Trophoblast cell (in vitro differentiated cells and primary cell): ENCODE measurements around the gene HLA-DMB.
"Not testable (repeated sequence)": the region's sequence is repeated elsewhere in the genome, so short reads cannot be mapped to it uniquely, and the experiment has no call there.

ENCODE experiments used
- DNase-seq, 2 donors: peaks; one replicate each; pipeline ENCODE4 v3.0.0-alpha.2; 2016
- H2AFZ ChIP-seq: 2 replicates; pipeline ENCODE4 v1.6.1; 2013; ENCODE audit warnings: low read length, moderate library complexity, mild to moderate bottlenecking; ENCODE audit not compliant: insufficient read depth, poor library complexity
- H2AK5ac ChIP-seq: 2 replicates; pipeline ENCODE4 v1.6.1; 2013; ENCODE audit warnings: mild to moderate bottlenecking, low read length
- H2BK120ac ChIP-seq: 2 replicates; pipeline ENCODE4 v1.6.1; 2013; ENCODE audit warnings: low read length, mild to moderate bottlenecking, moderate library complexity; ENCODE audit not compliant: insufficient read depth, poor library complexity
- H2BK12ac ChIP-seq: 2 replicates; pipeline ENCODE4 v1.6.1; 2013; ENCODE audit warnings: mild to moderate bottlenecking, low read length, moderate library complexity
- H2BK5ac ChIP-seq: 2 replicates; pipeline ENCODE4 v1.6.1; 2013; ENCODE audit warnings: low read length, low read depth, moderate library complexity, mild to moderate bottlenecking; ENCODE audit not compliant: poor library complexity
- H3K14ac ChIP-seq: 2 replicates; pipeline ENCODE4 v1.6.1; 2013; ENCODE audit warnings: mild to moderate bottlenecking, low read length
- H3K18ac ChIP-seq: 2 replicates; pipeline ENCODE4 v1.6.1; 2013; ENCODE audit warnings: mild to moderate bottlenecking, low read length
- H3K23ac ChIP-seq: 2 replicates; pipeline ENCODE4 v1.6.1; 2013; ENCODE audit warnings: low read length
- H3K27ac ChIP-seq: 2 replicates; pipeline ENCODE4 v1.5.1; 2013; ENCODE audit warnings: low read depth, mild to moderate bottlenecking, inconsistent platforms, low read length, moderate library complexity
- H3K27me3 ChIP-seq: 2 replicates; pipeline ENCODE4 v1.6.1; 2013; ENCODE audit warnings: inconsistent platforms, mild to moderate bottlenecking, low read length, moderate library complexity; ENCODE audit not compliant: insufficient read depth
- H3K36me3 ChIP-seq, 2 experiments: 1 replicate in 1 of 2; 2 replicates in 1 of 2; pipeline ENCODE4 v1.6.1; 2013; ENCODE audit warnings: low read length in 2 of 2, mild to moderate bottlenecking in 2 of 2, moderate library complexity in 1 of 2; ENCODE audit not compliant: insufficient read depth in 2 of 2, control insufficient read depth in 1 of 2
- H3K4ac ChIP-seq: 2 replicates; pipeline ENCODE4 v1.6.1; 2013; ENCODE audit warnings: low read depth, mild to moderate bottlenecking, low read length, moderate library complexity
- H3K4me1 ChIP-seq, 2 experiments: 1 replicate in 1 of 2; 2 replicates in 1 of 2; pipeline ENCODE4 v1.6.1; 2013; ENCODE audit warnings: low read length in 2 of 2, mild to moderate bottlenecking in 2 of 2, moderate library complexity in 1 of 2; ENCODE audit not compliant: insufficient read depth in 2 of 2, control insufficient read depth in 1 of 2
- H3K4me2 ChIP-seq: 2 replicates; pipeline ENCODE4 v1.6.1; 2013; ENCODE audit warnings: inconsistent platforms, mild to moderate bottlenecking, low read length, moderate library complexity
- H3K4me3 ChIP-seq: 2 replicates; pipeline ENCODE4 v1.5.1; 2013; ENCODE audit warnings: mild to moderate bottlenecking, low read depth, low read length, inconsistent platforms
- H3K79me1 ChIP-seq: one replicate; pipeline ENCODE4 v1.6.1; 2013; ENCODE audit warnings: low read length
- H3K79me2 ChIP-seq: 2 replicates; pipeline ENCODE4 v1.6.1; 2013; ENCODE audit warnings: low read length, mild to moderate bottlenecking; ENCODE audit not compliant: control insufficient read depth, insufficient read depth, poor library complexity
- H3K9ac ChIP-seq: 2 replicates; pipeline ENCODE4 v1.6.1; 2013; ENCODE audit warnings: mild to moderate bottlenecking, low read length
- H3K9me3 ChIP-seq: 2 replicates; pipeline ENCODE4 v1.6.1; 2013; ENCODE audit warnings: low read depth, mild to moderate bottlenecking, control low read depth, inconsistent platforms, low read length; ENCODE audit not compliant: insufficient read depth
- H4K12ac ChIP-seq: 2 replicates; pipeline ENCODE4 v1.6.1; 2013; ENCODE audit warnings: low read depth, mild to moderate bottlenecking, low read length, moderate library complexity
- H4K8ac ChIP-seq: 2 replicates; pipeline ENCODE4 v1.6.1; 2013; ENCODE audit warnings: low read depth, mild to moderate bottlenecking, low read length, moderate library complexity
- H4K91ac ChIP-seq: one replicate; pipeline ENCODE4 v1.6.1; 2013; ENCODE audit warnings: low read depth, mild to moderate bottlenecking, low read length, moderate library complexity
- WGBS: extraction: QIAGEN DNeasy Blood & Tissue Kit; methylation state at CpG from one replicate; pipeline ENCODE4 v1.1.7; 2013; ENCODE audit warnings: missing lambda C conversion rate; ENCODE audit not compliant: insufficient read length, insufficient coverage; ENCODE audit errors: extremely low coverage; 5-methylcytosine and 5-hydroxymethylcytosine counted together

HLA-DMB gene

DNA sequence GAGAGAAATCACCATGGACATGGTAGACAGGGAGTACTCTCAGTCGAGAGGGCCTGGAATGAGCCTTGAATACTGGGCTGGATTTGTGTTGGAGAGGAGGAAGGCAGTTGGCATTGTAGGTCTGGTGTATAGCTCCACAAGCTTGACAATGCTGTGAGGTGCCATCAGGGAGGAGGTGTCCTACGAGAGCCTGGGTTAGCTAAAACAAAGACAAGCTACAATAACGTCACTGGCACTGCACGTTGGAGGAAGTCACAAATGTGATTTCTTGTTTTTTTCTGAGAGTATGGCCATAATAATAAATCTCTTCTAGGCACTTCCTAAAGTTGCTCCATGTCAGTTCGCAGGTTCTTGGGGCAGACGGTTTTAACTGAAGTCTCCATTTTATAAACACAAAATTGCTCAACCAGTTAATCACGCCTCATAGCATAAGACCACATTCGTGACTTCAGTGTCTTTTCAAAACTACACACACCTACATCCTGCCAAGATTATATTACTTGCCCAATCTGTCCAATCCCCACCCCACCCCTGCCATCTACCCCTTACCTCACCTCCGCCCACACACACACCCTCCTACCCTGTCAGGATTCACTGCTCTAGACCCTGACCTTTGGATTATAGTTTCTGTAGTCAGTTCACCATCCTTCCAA is 4.4 kb upstream of the HLA-DMB start:
- Histone ChIP-seq H3K4me3 (no peak overlapping the region), H3K14ac (no peak overlapping the region), H3K79me1 (no peaks in the 10 kb centered on the region), H2AK5ac (no peak overlapping the region), H3K27ac (no peak overlapping the region), H3K79me2 (no peaks in the 10 kb centered on the region), H3K4me1 (no peaks in the 10 kb centered on the region), H4K91ac (no peak overlapping the region), H3K27me3 (no peaks in the 10 kb centered on the region), H3K9ac (no peak overlapping the region), H4K12ac (no peak overlapping the region), H3K9me3 (no peaks in the 10 kb centered on the region), H2BK5ac (no peak overlapping the region), H3K23ac (no peak overlapping the region), H2BK120ac (no peak overlapping the region), H3K18ac (no peak overlapping the region), H4K8ac (no peak overlapping the region), H3K36me3 (no peaks in the 10 kb centered on the region), H2BK12ac (no peak overlapping the region), H2AFZ (no peak overlapping the region), H3K4me2 (no peak overlapping the region), H3K4ac (no peak overlapping the region)
- 100% methylated on average over 1 of the region's 9 CpGs for WGBS
- DNase-seq: no peak

GRCh38 chr6:32943864-32944649 is 3.2 kb upstream of the HLA-DMB start:
- Histone ChIP-seq H3K18ac (no peak overlapping the region), H3K36me3 (no peaks in the 10 kb centered on the region), H3K4me1 (no peaks in the 10 kb centered on the region), H3K4me3 (no peak overlapping the region), H2BK12ac (no peak overlapping the region), H2AFZ (no peak overlapping the region), H4K91ac (no peak overlapping the region), H4K12ac (no peak overlapping the region), H2BK5ac (no peak overlapping the region), H3K79me2 (no peaks in the 10 kb centered on the region), H2AK5ac (no peak overlapping the region), H3K14ac (no peak overlapping the region), H3K9me3 (no peaks in the 10 kb centered on the region), H3K23ac (no peak overlapping the region), H3K9ac (no peak overlapping the region), H3K4ac (no peak overlapping the region), H3K27me3 (no peaks in the 10 kb centered on the region), H4K8ac (no peak overlapping the region), H3K4me2 (no peak overlapping the region), H2BK120ac (no peak overlapping the region), H3K27ac (no peak overlapping the region), H3K79me1 (no peaks in the 10 kb centered on the region)
- DNase-seq: peak in 1 of 2 donors; percentile 28
- WGBS: no CpG with 5 or more reads among the region's 4 CpGs

DNA sequence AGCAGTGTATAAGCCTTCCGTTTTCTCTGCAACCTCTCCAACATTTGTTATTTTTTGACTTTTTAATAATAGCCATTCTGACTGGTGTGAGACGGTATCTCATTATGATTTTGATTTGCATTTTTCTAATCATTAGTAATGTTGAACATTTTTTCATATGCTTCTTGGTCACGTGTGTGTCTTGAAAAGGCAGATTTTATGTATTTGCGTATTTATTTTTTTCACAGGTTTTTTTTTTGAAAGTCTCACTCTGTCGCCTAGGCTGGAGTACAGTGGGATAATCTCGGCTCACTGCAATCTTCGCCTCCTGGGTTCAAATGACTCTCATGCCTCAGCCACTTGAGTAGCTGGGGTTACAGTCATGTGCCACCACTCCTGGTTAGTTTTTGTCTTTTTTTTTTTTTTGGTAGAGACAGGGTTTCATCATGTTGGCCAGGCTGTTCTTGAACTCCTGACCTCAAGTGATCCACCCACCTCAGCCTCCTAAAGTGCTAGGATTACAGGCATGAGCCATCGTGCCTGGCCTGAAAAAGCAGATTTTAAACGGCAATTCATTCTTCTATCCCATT is 1.8 kb upstream of the HLA-DMB start:
- H4K12ac ChIP-seq, H3K9ac ChIP-seq, H3K18ac ChIP-seq, H2BK120ac ChIP-seq, H3K14ac ChIP-seq, H3K36me3 ChIP-seq, H3K4me3 ChIP-seq, DNase-seq, H2BK12ac ChIP-seq, H3K4me2 ChIP-seq, H2BK5ac ChIP-seq, H3K4me1 ChIP-seq, H3K27ac ChIP-seq, H2AFZ ChIP-seq, H3K27me3 ChIP-seq, H3K79me2 ChIP-seq, H4K91ac ChIP-seq, H3K23ac ChIP-seq, H3K4ac ChIP-seq, H4K8ac ChIP-seq, H2AK5ac ChIP-seq, H3K9me3 ChIP-seq, H3K79me1 ChIP-seq: not testable (repeated sequence)
- WGBS: no CpG with 5 or more reads among the region's 9 CpGs

DNA sequence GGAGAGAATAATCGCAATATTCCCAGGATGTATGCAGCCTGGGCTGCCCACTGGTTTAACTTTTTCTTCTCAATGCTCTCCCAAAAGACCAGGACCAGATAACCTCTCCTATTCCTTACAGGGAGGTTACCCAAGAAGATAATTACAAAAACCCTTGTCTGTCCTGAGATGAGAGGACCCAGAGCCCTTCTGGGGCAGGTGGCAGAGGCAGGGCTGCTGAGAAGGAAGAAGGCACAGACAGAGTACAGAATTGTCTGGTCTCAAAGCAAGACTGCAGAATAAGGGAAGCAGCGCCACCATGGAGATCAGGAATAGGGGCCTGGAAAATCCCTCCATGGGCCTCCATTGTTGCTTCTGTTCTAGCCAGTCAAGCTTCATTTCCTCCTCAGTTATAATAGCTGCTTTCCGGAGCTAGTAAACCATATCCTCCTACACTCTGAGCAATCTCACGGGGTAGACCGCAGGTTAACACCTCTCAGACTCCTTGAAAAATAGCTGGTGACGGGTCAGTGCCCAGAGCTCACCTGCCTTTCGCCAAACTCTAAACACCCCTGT is 463 bp upstream of the HLA-DMB start:
- Histone ChIP-seq H3K27ac (no peak overlapping the region), H3K79me2 (no peaks in the 10 kb centered on the region), H4K8ac (no peak overlapping the region), H3K4me2 (no peak overlapping the region), H3K27me3 (no peaks in the 10 kb centered on the region), H3K79me1 (no peaks in the 10 kb centered on the region), H3K4me3 (no peak overlapping the region), H3K9ac (no peak overlapping the region), H2AK5ac (no peak overlapping the region), H3K4ac (no peak overlapping the region), H2BK5ac (no peak overlapping the region), H3K23ac (no peak overlapping the region), H2BK12ac (no peak overlapping the region), H3K9me3 (no peaks in the 10 kb centered on the region), H4K12ac (no peak overlapping the region), H3K18ac (no peak overlapping the region), H3K4me1 (no peaks in the 10 kb centered on the region), H3K14ac (no peak overlapping the region), H2AFZ (no peak overlapping the region), H3K36me3 (no peaks in the 10 kb centered on the region), H4K91ac (no peak overlapping the region), H2BK120ac (no peak overlapping the region)
- DNase-seq: peak in 1 of 2 donors; percentile 12
- WGBS: no CpG with 5 or more reads among the region's 7 CpGs
